GM15510 (cell line): ENCODE measurements around the gene BEND5.

ENCODE experiments used
- POLR2A ChIP-seq: IDR thresholded peaks from 3 replicates; pipeline ENCODE4 v1.6.1; 2011; ENCODE audit warnings: borderline replicate concordance; ENCODE audit not compliant: insufficient read length; ENCODE audit errors: extremely low read depth

Gene BEND5

DNA sequence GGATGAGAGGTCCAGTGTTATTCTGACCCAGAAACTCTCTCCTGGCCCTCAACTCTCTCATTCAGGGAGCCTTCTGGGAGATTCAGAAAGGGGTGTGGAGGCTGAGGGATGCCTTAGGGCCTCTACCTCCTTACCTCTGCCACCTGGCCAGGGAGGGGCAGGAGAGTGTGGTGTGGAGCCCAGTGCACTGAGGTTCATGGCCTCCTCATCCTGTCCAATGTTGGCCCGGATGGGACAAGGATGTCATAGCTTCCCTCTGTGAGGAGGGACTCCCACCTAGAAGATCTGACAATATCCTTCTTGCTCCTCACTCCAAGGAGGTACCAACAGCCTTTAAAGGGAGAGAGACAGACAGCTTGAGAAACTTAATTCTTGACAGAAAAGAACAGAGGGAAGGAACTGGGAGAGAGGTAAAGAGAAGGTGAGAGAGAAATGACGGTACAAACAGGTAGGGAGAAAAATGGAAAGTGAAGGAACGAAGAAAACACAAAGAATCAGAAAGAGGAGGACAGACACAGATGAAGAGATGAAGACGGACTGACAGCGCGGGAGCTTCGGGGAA is 779 bp downstream of the BEND5 start:
- TF ChIP-seq POLR2A: no peak

DNA sequence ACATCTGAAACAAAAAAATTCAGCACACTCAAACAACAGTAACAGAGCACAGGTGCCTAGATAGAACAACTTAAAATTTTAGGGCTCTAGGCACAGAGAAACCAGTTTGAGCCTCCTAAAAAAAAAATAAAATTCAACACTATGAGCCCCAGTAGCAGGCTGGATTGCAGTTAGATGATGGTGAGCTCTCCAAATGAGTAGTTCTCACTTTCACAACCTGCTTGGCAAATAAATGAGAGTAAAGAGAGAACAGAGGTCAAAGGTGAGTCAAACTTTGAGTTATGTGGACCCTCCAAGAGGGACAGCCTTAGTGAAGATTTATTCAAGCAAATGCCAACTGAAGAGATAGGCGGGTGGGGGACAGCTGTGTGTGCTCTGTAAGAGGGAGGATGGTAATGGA is 3.6 kb downstream of the BEND5 start:
- TF ChIP-seq POLR2A: no peak

DNA sequence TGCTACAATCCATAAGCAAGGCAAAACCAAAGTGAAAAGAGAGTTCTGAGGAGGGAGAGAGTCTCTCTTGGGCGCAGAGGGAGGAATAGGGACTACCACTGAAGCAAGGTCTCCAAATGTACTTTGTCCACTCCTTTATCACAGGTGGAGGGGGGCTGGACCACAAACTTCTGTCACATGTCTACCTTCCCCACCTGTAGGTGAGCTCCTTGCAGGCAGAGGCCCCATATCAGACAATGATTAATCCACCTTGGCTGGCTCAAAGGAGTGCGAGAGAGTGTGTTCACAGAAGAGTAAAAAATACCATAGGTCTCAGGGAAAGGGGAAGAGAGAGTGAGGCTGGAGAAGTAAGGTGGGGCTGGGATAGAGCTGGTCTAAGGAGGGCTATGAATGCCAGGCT is 4.5 kb downstream of the BEND5 start:
- no peak for TF ChIP-seq POLR2A

DNA sequence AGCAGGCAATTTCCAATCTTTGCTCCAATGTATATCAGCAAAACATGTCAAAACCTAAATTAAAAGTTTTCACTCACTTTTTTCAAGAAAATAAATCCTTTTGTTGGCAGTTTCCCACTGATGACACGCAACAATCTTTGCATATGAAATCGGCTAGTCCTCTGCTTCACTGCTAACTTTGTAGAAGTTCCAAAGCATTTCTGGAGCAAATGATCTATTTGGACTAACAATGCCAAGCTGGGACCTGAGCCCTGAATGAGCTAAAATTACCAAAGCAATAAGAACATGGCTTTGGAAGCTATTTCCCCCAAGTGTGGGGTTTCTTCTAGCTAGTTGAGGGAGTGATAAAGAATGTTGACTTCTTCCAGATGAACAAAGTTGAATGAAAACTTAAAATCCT is 5.1 kb downstream of the BEND5 start:
- no peak for TF ChIP-seq POLR2A

DNA sequence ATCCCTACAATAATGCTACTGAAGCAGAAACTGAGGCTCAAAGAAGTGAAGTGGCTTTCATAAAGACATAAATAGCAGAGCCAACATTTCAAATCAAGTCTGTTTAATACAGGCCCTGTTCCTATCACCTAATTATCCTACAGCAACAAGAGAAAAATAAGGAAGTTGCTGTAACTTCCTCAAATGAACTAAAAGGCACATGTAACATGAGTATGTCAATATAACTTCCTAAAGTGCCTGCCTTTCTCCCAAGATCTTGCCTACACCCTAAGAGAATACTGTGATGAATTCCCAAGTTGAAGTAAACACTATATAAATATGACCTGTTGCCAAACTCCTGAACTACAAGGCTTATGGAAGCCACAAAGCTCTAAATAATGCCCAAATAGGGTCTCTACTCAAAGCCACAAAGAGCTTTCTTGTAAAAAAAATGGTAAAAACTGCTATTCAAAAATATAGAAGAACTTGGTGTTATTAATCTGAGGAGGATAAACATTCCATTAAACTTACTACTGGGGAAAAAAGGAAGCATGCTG is 8.6 kb downstream of the BEND5 start:
- no peak for TF ChIP-seq POLR2A

DNA sequence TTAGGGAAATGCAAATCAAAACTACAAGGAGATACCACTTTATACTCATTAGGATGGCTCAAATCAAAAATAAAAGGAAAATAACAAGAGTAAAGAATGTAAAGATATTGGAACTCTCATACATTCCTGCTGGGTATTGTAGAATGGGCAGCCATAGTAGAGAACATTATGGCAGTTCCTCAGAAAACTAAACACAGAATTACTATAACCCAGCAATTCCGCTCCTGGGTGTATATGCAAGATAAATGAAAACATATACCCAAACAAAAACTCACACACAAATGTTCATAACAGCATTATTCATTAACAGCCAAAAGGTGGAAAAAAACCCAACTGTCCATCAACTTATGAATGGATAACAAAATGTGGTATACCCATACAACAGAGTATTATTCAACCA is 11.4 kb downstream of the BEND5 start:
- TF ChIP-seq POLR2A: no peak

DNA sequence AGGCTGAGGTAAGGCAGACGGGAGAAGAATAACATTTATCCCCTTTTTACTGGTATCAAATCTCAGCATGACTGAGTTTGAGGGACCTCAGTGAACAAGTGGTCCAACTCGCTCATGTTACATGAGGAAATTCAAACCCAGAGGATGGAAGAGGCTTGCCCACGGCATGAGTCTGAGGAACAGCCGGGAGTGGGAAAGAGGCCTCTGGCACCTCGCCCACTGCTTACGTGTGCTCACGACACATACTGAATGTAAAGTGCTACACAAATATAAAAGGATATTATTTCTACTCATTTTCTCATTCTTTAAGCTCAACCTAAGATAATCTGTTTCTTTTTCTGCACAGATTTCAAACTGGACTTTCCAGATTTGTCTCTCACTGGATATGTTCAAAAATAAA is 14.7 kb downstream of the BEND5 start:
- no peak for TF ChIP-seq POLR2A

DNA sequence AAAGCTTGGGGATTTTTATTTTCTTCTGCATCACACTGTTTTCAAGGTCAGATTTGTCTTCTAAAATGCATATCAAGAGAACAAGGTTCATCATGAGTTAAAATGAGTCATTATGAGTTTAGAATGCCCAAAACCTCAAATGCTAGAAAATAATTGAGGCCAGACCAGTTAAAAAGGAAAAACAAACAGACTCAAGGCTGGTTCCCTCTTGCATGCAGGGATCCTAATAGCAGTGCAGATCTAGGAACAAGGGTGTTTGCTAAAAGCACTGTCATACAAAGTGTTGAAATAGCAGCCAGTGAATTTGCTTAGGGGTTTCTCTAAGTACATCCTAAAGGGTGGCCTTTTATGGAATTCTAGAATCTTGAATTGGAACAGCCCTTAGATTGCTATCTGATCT is 15.3 kb downstream of the BEND5 start:
- TF ChIP-seq POLR2A: no peak

DNA sequence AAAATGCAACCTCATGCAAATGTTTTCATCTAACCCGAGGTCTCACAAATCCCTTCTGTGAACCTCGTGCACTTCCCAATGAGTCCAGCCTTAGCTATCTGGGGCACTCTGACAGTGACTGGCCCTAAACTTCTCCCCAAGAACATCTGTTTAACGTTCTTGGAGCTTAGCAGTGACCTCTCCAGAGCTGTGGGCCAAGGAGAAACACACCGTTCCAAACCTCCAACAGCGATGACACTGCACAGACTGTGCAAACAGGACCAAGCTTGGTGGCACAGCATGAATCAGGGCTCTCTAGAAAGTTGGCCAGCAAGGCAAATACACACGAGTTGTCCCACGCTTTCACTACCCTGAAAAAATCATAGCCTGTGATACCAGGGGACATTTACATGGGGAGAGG is 15.8 kb downstream of the BEND5 start:
- TF ChIP-seq POLR2A: no peak

DNA sequence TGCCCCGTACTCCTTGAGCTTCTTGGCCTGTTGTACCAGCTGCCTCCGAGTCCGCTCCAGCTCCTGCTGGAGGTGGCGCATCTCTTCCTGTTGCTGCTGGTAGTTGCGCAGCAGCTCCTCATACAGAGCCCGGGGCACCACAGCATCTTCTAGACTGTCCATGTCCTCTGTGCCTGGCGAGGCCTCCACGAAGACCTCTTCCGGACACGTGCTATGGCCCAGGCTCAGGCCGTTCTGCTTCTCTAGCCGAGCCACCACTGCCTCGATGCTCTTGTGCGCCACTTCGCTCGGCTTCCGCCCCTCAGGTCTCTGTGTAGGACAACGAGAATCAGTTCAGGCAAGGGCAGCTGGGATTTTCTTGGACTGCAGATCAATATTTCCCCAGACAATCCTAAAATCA is 17.7 kb downstream of the BEND5 start:
- no peak for TF ChIP-seq POLR2A

DNA sequence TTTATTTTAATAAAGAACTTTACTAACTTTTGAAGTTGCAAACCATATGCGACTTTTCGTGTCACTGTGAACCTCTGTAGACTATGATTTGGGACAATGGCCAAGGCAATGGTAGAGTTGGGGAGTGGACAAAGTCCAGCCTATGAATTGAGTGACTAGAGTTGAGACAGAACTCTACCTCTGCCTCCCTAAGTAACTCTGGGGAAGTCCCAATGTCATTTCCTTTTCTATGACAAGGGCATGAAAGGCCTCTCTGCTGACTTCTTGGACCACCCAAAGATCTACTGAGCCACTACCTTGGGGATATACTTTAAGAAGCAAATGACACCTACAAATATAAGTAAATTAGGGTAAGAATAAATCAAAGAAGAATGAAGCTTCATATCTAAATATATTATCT is 19.3 kb downstream of the BEND5 start:
- TF ChIP-seq POLR2A: no peak

DNA sequence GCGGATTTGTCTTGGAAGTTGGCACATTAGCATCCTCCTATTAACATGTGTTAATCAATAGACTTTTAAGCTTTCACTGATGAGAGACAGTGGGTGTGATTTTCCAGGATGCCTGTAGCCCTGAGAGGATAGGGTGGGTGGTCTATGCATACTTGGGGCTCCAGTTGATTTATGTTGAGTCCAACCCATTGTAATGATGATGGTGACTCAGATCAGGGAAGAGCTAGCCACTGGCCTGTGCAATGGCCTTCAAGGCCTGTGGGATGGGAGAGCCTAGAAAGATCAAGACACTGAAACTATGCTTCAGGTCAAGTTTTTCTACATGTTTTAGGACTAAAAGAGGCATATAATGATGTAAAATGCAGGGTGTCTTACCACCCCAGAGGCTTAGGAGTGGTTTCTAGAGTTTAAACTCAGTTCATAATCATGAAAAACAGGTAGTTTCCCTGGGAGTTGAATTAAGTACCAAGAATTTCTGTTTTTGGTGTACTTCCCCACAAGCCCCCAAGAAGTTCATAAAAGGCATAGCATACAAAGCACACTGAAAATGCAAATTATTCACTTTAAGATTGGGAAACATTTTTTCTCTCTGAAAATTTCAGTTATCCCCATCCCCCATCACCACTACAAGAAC is 19.9 kb downstream of the BEND5 start:
- no peak for TF ChIP-seq POLR2A

DNA sequence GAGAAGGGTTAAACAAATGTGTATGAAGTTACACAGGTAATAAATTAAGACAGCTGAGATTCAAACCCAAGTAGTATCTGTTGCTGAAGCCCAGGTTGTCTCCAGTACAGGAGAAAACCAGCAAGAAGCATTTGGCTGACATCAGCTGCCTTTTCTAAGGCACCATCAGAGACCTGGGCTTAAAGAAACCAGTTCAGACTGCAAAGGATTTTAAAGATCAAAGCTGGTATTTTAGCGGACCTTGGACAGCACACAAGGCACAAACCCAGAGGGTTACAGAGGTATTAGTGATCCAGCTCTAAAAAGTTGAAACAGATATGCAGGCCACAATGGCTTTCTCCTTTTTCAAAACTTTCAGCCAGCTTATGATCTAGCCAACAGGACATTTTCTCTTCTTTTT is 23.4 kb downstream of the BEND5 start:
- no peak for TF ChIP-seq POLR2A

DNA sequence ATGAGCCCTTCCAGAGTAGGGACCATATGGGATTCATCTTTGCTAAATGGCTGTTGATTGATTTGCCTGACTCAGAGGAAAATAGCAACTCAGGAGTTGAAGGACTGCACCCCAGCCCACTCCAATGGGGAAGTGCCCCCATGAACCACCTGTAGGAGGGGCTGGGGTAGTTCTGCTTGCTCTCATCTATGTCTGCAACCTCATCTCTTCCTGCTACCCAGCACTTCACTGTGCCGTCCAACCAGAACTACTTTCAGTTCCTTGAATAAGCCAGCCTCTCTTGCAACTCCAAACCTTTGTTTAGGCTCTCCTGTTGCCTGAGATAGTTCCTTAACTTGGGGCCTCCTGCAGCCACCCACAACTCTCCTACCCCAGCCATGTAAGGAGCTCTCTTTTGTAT is 26.6 kb downstream of the BEND5 start:
- no peak for TF ChIP-seq POLR2A

DNA sequence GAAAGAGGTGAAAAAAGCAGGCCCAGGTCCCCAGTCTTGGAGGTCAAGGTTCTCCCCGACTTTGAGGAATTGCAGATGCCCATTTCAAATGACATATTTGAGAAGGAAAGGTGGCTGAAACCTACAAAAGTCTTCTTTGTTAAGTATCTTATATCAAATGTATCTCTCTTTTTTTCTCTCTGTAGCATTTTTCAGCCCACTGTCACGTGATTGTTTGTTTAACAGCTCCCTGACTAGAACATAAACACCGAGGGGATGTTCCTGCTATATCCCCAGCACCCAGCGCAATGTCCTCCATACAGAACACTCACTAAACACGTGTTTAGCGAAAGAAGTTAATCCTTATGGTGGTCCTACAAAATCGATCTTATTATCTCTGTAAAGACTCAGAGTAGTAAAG is 27.6 kb downstream of the BEND5 start:
- TF ChIP-seq POLR2A: no peak

DNA sequence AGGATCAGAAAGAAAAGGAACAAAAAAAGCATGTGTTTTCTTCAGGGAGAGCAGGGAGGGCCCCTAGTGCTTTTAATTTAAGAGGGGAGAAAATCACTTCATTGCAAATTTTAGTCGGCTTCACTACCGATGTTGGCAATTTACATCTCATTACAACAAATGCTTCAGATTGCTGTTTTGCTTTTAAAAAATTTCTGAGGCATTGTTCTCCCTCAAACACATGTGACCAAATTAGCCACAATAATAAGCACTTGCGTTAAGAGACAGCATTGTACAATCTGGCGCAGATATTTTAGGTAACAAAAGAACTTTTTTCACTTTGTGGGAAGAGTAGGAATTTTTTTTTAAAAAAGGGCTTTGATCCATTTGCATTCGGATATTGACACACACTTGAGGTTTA is 29.8 kb downstream of the BEND5 start:
- no peak for TF ChIP-seq POLR2A
